ENCODE results near the gene KLRF1.
A peak's percentile ranks its signal among the peaks of the same experiment; 100 is the strongest.
"Not testable (repeated sequence)": the region's sequence is repeated elsewhere in the genome, so short reads cannot be mapped to it uniquely, and the experiment has no call there.

KLRF1 gene

DNA sequence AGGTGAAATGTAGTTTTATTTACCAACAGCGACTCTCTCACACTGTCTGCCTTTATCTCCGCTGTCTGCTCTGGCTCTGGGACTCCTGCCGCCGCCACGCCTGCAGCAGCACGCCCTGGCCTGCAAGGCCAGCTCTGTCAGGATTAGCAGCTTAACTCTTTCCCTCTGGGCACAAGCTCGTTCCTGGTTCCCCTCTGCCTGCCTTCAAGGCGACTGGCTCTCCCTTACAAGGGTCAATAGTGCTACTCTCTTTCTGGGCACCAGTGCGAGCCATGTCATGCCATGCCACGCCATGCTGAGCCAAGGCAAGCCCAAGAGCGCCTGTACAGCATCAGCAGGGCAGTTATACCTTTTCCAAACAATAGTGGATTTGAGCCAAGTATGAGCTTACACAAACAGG lies 45.5 kb downstream of the KLRF1 start:
- DNase-seq (ENCODE audit: low read depth), result no peak
- Histone ChIP-seq H3K36me3 (ENCODE audit: control insufficient read depth, insufficient read depth, low read length, severe bottlenecking) (no peaks in the 10 kb centered on the region), H3K9me3 (ENCODE audit: control insufficient read depth, low read length) (no peaks in the 10 kb centered on the region), H3K4me1 (ENCODE audit: control insufficient read depth, insufficient read depth, low read length) (peaks cover 25% of the 10 kb centered on the region), H3K27me3 (replicated peaks; ENCODE audit: control insufficient read depth, insufficient read depth, low read length) (no peaks in the 10 kb centered on the region), H3K4me3 (ENCODE audit: low read length) (peak overlapping the region; percentile 40), H3K9ac (ENCODE audit: low read length) (no peak overlapping the region)

DNA sequence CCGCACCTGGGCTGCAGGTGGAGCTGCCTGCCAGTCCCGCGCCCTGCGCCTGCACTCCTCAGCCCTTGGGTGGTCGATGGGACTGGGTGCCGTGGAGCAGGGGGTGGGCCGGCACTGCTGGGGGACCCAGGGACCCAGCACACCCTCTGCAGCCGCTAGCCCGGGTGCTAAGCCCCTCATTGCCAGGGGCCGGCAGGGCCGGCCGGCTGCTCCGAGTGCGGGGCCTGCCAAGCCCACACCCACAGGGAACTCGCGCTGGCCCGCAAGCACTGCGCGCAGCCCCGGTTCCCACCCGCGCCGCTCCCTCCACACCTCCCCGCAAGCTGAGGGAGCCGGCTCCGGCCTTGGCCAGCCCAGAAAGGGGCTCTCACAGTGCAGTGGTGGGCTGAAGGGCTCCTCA lies 48.8 kb downstream of the KLRF1 start:
- H3K9ac ChIP-seq (ENCODE audit: low read length); H3K36me3 ChIP-seq (ENCODE audit: control insufficient read depth, insufficient read depth, low read length, severe bottlenecking); H3K4me3 ChIP-seq (ENCODE audit: low read length); H3K9me3 ChIP-seq (ENCODE audit: control insufficient read depth, low read length); DNase-seq (ENCODE audit: low read depth); H3K27me3 ChIP-seq (replicated peaks; ENCODE audit: control insufficient read depth, insufficient read depth, low read length): not testable (repeated sequence)
- peaks cover 14% of the 10 kb centered on the region for H3K4me1 ChIP-seq (ENCODE audit: control insufficient read depth, insufficient read depth, low read length)

DNA sequence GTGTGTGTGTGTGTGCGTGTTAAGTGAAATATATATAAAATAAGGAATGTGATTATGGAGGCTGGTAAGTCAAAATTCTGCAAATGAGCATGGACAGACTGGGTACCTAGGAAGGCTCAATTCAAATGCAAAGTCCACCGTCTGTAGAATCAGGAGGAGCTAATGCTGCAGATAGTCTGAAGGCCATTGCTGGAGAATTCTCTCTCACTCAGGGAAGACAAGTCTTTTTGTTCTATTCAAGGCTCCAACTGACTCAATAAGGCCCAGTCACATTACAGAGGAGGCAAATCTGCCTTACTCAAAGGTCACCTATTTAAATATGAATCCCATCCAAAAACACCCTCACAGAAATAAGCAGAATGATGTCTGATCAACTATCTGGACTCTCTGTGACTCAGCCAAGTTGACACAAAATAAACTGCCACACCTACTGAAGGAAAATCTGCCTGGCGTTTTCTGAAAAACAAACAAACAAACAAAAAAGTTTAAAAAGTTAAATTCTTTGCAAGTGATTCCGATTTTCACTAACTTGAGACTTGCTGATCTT lies 53.3 kb downstream of the KLRF1 start:
- DNase-seq (ENCODE audit: low read depth), result no peak
- Histone ChIP-seq H3K27me3 (replicated peaks; ENCODE audit: control insufficient read depth, insufficient read depth, low read length) (no peaks in the 10 kb centered on the region), H3K4me1 (ENCODE audit: control insufficient read depth, insufficient read depth, low read length) (peaks cover 10% of the 10 kb centered on the region), H3K9me3 (ENCODE audit: control insufficient read depth, low read length) (no peaks in the 10 kb centered on the region), H3K9ac (ENCODE audit: low read length) (no peak overlapping the region), H3K4me3 (ENCODE audit: low read length) (no peak overlapping the region), H3K36me3 (ENCODE audit: control insufficient read depth, insufficient read depth, low read length, severe bottlenecking) (no peaks in the 10 kb centered on the region)

DNA sequence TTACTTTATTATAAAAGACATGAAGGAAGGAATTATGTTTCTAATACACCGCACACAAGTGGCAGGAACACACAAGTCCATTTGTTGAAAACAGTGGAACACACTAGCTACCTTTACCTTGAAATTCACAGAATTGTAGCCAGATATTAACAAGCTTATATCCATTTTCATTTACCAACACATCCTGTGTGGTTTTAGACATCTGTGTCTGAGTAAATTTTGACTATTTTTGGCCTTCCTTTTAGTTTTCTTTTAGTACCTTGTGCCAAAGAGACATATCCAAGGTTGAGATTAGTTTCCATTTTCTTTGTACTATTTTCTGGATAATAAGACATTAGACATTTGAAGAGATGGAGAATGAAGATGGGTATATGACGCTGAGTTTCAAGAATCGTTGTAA lies 54.0 kb downstream of the KLRF1 start, which contains the start of gene KLRF2:
TSS of gene KLRF2 (plus strand) at position 244 of the 400 bp plus-strand sequence. CDS start at position 351, 107 bp downstream.
- Histone ChIP-seq H3K27me3 (replicated peaks; ENCODE audit: control insufficient read depth, insufficient read depth, low read length) (no peaks in the 10 kb centered on the region), H3K4me1 (ENCODE audit: control insufficient read depth, insufficient read depth, low read length) (peaks cover 10% of the 10 kb centered on the region), H3K9ac (ENCODE audit: low read length) (no peak within 1 kb of the TSS), H3K9me3 (ENCODE audit: control insufficient read depth, low read length) (no peaks in the 10 kb centered on the region), H3K36me3 (ENCODE audit: control insufficient read depth, insufficient read depth, low read length, severe bottlenecking) (no peaks in the 10 kb centered on the region), H3K4me3 (ENCODE audit: low read length) (no peak within 1 kb of the TSS)
- no peak for DNase-seq (ENCODE audit: low read depth)

DNA sequence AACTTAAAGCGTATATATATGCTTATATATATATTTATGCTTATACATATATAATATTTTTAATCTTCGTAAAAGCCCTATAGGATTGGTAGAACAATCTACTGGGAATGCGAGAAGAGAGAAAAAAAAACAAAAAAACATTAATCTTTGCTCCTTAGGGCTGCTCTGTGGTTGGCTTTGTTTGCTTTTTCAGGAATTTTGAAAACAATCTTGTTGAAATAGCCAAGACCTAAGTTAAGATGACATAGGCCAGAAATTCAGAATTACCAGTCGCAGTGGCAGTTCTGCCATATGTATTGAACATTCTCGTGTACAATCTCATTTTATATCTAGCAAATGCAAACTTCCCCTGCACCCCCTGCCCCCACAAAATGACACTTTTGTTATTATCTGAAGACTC lies 54.7 kb downstream of the KLRF1 start:
- no peak for DNase-seq (ENCODE audit: low read depth)
- Histone ChIP-seq H3K4me3 (ENCODE audit: low read length) (no peak overlapping the region), H3K9ac (ENCODE audit: low read length) (no peak overlapping the region), H3K4me1 (ENCODE audit: control insufficient read depth, insufficient read depth, low read length) (peaks cover 10% of the 10 kb centered on the region), H3K9me3 (ENCODE audit: control insufficient read depth, low read length) (no peaks in the 10 kb centered on the region), H3K36me3 (ENCODE audit: control insufficient read depth, insufficient read depth, low read length, severe bottlenecking) (no peaks in the 10 kb centered on the region), H3K27me3 (replicated peaks; ENCODE audit: control insufficient read depth, insufficient read depth, low read length) (no peaks in the 10 kb centered on the region)

DNA sequence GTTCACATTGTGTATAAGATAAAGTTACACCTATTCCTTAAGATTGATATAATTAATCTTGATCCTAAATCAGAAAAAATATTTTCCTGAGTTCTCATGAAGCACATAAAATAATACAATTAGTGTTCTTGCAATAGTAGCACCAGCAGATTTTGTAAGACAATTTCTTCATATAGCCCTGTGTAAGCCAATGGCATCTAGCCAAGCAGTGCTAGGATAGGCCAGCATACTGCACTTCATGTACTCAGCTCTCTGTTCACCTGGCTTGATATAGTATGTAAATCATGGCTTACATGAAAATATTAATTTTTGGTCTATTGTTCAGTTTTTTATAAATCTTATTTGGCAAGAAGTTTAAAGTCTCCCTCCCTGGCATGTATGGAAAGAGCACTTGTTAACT lies 55.9 kb downstream of the KLRF1 start:
- no peak for DNase-seq (ENCODE audit: low read depth)
- Histone ChIP-seq H3K4me1 (ENCODE audit: control insufficient read depth, insufficient read depth, low read length) (peaks cover 10% of the 10 kb centered on the region), H3K36me3 (ENCODE audit: control insufficient read depth, insufficient read depth, low read length, severe bottlenecking) (no peaks in the 10 kb centered on the region), H3K27me3 (replicated peaks; ENCODE audit: control insufficient read depth, insufficient read depth, low read length) (no peaks in the 10 kb centered on the region), H3K4me3 (ENCODE audit: low read length) (no peak overlapping the region), H3K9ac (ENCODE audit: low read length) (no peak overlapping the region), H3K9me3 (ENCODE audit: control insufficient read depth, low read length) (no peaks in the 10 kb centered on the region)

DNA sequence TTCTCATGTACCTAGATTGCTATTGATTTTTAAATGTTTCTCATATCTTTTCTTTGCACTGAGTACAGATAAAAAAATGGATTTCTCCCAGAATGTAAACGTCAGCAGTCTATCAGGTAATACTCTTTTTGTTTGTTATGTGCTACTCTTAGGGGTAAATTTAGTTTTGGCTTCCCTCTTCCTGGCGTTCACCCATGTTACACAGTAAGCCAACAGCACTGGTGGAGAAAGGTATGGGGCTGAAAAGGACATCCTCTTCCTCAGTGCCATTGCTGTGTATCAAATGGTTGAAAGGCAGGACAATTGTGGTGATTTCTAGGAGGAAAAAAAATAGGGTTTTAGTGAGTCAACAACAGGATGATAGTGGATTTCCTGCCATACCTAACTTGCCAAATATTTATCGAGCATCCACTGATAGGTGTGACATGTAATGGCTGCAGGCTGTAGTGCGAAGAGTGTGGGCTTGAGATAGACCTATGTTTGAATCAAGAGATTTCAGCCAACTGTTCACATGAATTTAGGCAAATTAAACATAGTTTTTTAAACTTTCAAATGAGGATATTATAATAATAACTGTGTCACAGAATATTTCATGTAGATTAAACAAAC lies 61.5 kb downstream of the KLRF1 start:
- no peak overlapping the region for H3K4me3 ChIP-seq (ENCODE audit: low read length)
- H3K9me3 ChIP-seq (ENCODE audit: control insufficient read depth, low read length), result no peaks in the 10 kb centered on the region
- H3K36me3 ChIP-seq (ENCODE audit: control insufficient read depth, insufficient read depth, low read length, severe bottlenecking), result no peaks in the 10 kb centered on the region
- H3K9ac ChIP-seq (ENCODE audit: low read length), result no peak overlapping the region
- no peak for DNase-seq (ENCODE audit: low read depth)
- H3K4me1 ChIP-seq (ENCODE audit: control insufficient read depth, insufficient read depth, low read length), result no peaks in the 10 kb centered on the region
- H3K27me3 ChIP-seq (replicated peaks; ENCODE audit: control insufficient read depth, insufficient read depth, low read length), result no peaks in the 10 kb centered on the region
